Upper lobe of left lung (tissue), 4 donors: ENCODE results near the gene AP3D1.

Experiments used
- EP300 ChIP-seq, 4 donors: sonication (generic); formaldehyde crosslinking; IDR thresholded peaks; one replicate each; pipeline ENCODE4 v1.5.1; 2017; ENCODE audit warnings: antibody characterized with exemption in 4 of 4, control low read depth in 2 of 4
- POLR2A ChIP-seq, 4 donors: fragments of 450-650 bp; IDR thresholded peaks; one replicate each; pipeline ENCODE4 v1.5.1; 2016 to 2017; ENCODE audit warnings: antibody characterized with exemption in 4 of 4, mild to moderate bottlenecking in 2 of 4
- POLR2AphosphoS5 ChIP-seq, 2 donors: sonication (generic); formaldehyde crosslinking; IDR thresholded peaks; one replicate each; pipeline ENCODE4 v1.5.1; 2017; ENCODE audit warnings: antibody characterized with exemption in 2 of 2
- TF ChIP-seq, protein P1 (sequence below), 6 experiments: fragments of 450-650 bp in 4 of 6; fragments of 200-600 bp in 2 of 6; sonication (generic) in 2 of 6; IDR thresholded peaks; one replicate each; pipeline ENCODE4 v1.5.1; 2016 to 2019; ENCODE audit warnings: antibody characterized with exemption in 6 of 6

DNA sequence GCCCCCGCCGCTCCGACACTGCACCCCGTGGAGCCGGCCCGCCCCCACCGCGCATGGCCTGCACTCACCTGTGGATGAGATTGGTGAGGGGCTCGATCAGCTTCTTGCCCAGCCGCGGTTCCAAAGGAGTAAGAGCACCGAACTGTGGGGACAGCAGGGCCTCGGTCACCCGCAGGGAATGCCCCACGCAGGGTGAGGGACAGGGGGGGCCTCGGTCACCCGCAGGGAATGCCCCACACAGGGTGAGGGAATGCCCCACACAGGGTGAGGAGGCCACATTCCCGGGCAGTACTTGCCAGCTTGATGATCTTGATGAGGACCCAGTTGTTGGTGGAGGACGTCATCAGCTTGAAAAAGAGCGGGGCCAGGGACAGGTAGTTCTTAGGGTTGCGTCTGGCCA, 22.3 kb downstream of the AP3D1 start:
- TF ChIP-seq, protein P1, sequence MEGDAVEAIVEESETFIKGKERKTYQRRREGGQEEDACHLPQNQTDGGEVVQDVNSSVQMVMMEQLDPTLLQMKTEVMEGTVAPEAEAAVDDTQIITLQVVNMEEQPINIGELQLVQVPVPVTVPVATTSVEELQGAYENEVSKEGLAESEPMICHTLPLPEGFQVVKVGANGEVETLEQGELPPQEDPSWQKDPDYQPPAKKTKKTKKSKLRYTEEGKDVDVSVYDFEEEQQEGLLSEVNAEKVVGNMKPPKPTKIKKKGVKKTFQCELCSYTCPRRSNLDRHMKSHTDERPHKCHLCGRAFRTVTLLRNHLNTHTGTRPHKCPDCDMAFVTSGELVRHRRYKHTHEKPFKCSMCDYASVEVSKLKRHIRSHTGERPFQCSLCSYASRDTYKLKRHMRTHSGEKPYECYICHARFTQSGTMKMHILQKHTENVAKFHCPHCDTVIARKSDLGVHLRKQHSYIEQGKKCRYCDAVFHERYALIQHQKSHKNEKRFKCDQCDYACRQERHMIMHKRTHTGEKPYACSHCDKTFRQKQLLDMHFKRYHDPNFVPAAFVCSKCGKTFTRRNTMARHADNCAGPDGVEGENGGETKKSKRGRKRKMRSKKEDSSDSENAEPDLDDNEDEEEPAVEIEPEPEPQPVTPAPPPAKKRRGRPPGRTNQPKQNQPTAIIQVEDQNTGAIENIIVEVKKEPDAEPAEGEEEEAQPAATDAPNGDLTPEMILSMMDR (IDR thresholded peaks at IDR 0.05): no peak
- TF ChIP-seq EP300 (IDR thresholded peaks at IDR 0.05) (no peak), POLR2AphosphoS5 (IDR thresholded peaks at IDR 0.05) (no peak), POLR2A (IDR thresholded peaks at IDR 0.05) (no peak)
